ENCODE results near the gene CLASRP.

DNA sequence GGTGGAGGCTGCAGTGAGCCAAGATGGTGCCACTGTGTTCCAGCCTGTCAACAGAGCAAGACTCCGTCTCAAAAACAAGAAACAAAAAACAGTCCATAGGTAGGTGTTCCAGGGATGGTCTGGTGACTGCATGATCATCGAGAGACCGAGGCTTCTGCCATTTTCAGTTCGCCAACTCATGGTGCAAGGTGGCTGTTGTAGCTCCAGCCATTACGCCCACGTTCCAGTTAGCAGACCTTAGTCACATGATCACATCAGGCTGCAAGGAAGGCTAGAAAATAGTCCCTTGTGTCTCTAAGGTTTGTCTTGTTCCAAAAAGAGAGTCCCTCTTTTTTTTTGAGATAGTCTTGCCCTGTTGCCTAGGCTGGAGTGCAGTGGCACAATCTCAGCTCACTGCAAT lies 3.1 kb upstream of the CLASRP start:
- no peak for TF ChIP-seq CTCF (IDR thresholded peaks at IDR 0.05; ENCODE audit: low read length)
- no peak for TF ChIP-seq EZH2 (optimal IDR thresholded peaks at IDR 0.05; ENCODE audit: low read depth, low read length)
